ENCODE results near the gene HP1BP3.

HP1BP3 gene

GRCh38 chr1:20726932-20727745 lies 60.0 kb downstream of the HP1BP3 start:
- Histone ChIP-seq H3K79me2 (ENCODE audit: insufficient read depth, low read length) (no peaks in the 10 kb centered on the region), H3K4me1 (ENCODE audit: insufficient read depth, low read length, poor library complexity, severe bottlenecking) (peaks cover under 1% of the 10 kb centered on the region), H3K9me3 (ENCODE audit: insufficient read depth, low read depth, low read length) (no peaks in the 10 kb centered on the region), H3K9me2 (replicated peaks; ENCODE audit: low read depth, low read length) (no peaks in the 10 kb centered on the region), H2AFZ (ENCODE audit: low read length) (no peak overlapping the region), H3K36me3 (ENCODE audit: insufficient read depth, low read length) (no peaks in the 10 kb centered on the region), H4K20me1 (ENCODE audit: insufficient read depth, low read length, poor library complexity, severe bottlenecking) (no peaks in the 10 kb centered on the region), H3K27me3 (ENCODE audit: insufficient read depth, low read length, poor library complexity, severe bottlenecking) (peaks cover 5% of the 10 kb centered on the region), H3F3A (ENCODE audit: low read depth) (no peaks in the 10 kb centered on the region), H3K9ac (ENCODE audit: low read depth, low read length, poor library complexity, severe bottlenecking) (no peak overlapping the region), H3K4me3 (ENCODE audit: low read length, poor library complexity, severe bottlenecking) (no peak overlapping the region), H3K4me2 (ENCODE audit: low read depth, low read length, poor library complexity, severe bottlenecking) (no peak overlapping the region)
- no peak for TF ChIP-seq CTCF (conservative IDR thresholded peaks at IDR 0.05; ENCODE audit: low read length)
- no peak for TF ChIP-seq EZH2phosphoT487 (IDR thresholded peaks at IDR 0.05; ENCODE audit: borderline replicate concordance)

- H3K4me3 ChIP-seq (ENCODE audit: low read length, poor library complexity, severe bottlenecking), result no peak overlapping the region
- no peaks in the 10 kb centered on the region for H4K20me1 ChIP-seq (ENCODE audit: insufficient read depth, low read length, poor library complexity, severe bottlenecking)
- H3K4me2 ChIP-seq (ENCODE audit: low read depth, low read length, poor library complexity, severe bottlenecking), result no peak overlapping the region
- no peaks in the 10 kb centered on the region for H3K36me3 ChIP-seq (ENCODE audit: insufficient read depth, low read length)
- peaks cover 3% of the 10 kb centered on the region for H3K27me3 ChIP-seq (ENCODE audit: insufficient read depth, low read length, poor library complexity, severe bottlenecking)
- H3K4me1 ChIP-seq (ENCODE audit: insufficient read depth, low read length, poor library complexity, severe bottlenecking), result no peaks in the 10 kb centered on the region
- H3K9me3 ChIP-seq (ENCODE audit: insufficient read depth, low read depth, low read length), result no peaks in the 10 kb centered on the region
- H3K9ac ChIP-seq (ENCODE audit: low read depth, low read length, poor library complexity, severe bottlenecking), result no peak overlapping the region
- H3K79me2 ChIP-seq (ENCODE audit: insufficient read depth, low read length), result no peaks in the 10 kb centered on the region
- no peak overlapping the region for H2AFZ ChIP-seq (ENCODE audit: low read length)
- TF ChIP-seq EZH2phosphoT487 (IDR thresholded peaks at IDR 0.05; ENCODE audit: borderline replicate concordance) (no peak), CTCF (conservative IDR thresholded peaks at IDR 0.05; ENCODE audit: low read length) (no peak)
- no peaks in the 10 kb centered on the region for H3K9me2 ChIP-seq (replicated peaks; ENCODE audit: low read depth, low read length)
- H3F3A ChIP-seq (ENCODE audit: low read depth), result no peaks in the 10 kb centered on the region
Measured at GRCh38 chr1:20726118-20726911, 60.8 kb downstream of the HP1BP3 start.

- H3K4me2 ChIP-seq (ENCODE audit: low read depth, low read length, poor library complexity, severe bottlenecking), result no peak overlapping the region
- no peak overlapping the region for H3K9ac ChIP-seq (ENCODE audit: low read depth, low read length, poor library complexity, severe bottlenecking)
- no peak overlapping the region for H2AFZ ChIP-seq (ENCODE audit: low read length)
Measured at GRCh38 chr1:20725189-20726117, 61.7 kb downstream of the HP1BP3 start.

More at GRCh38 chr1:20725189-20726117, 61.7 kb downstream of the HP1BP3 start:
- Histone ChIP-seq H3K4me1 (ENCODE audit: insufficient read depth, low read length, poor library complexity, severe bottlenecking) (no peaks in the 10 kb centered on the region), H4K20me1 (ENCODE audit: insufficient read depth, low read length, poor library complexity, severe bottlenecking) (no peaks in the 10 kb centered on the region), H3K36me3 (ENCODE audit: insufficient read depth, low read length) (no peaks in the 10 kb centered on the region), H3K79me2 (ENCODE audit: insufficient read depth, low read length) (no peaks in the 10 kb centered on the region), H3K4me3 (ENCODE audit: low read length, poor library complexity, severe bottlenecking) (no peak overlapping the region), H3K9me2 (replicated peaks; ENCODE audit: low read depth, low read length) (no peaks in the 10 kb centered on the region), H3K27me3 (ENCODE audit: insufficient read depth, low read length, poor library complexity, severe bottlenecking) (no peaks in the 10 kb centered on the region), H3F3A (ENCODE audit: low read depth) (no peaks in the 10 kb centered on the region), H3K9me3 (ENCODE audit: insufficient read depth, low read depth, low read length) (no peaks in the 10 kb centered on the region)
- TF ChIP-seq CTCF (conservative IDR thresholded peaks at IDR 0.05; ENCODE audit: low read length) (no peak), EZH2phosphoT487 (IDR thresholded peaks at IDR 0.05; ENCODE audit: borderline replicate concordance) (no peak)
